SJCRH30 (cell line): ENCODE results near the gene SLC2A8. TPM values are rescaled to one million over a fixed set of nuclear protein-coding genes. Genes with fewer than 3 reads are reported as not detected.
A peak's percentile ranks its signal among the peaks of the same experiment; 100 is the strongest.

Source experiments
- DNase-seq, 2 experiments: peaks; one replicate each; pipeline ENCODE4 v3.0.0-alpha.2; 2015 to 2020
- H3K27ac ChIP-seq: fragments of 250-450 bp; sonication (Bioruptor Pico); 2 replicates; pipeline ENCODE4 v1.5.1; 2020; ENCODE audit warnings: mild to moderate bottlenecking, moderate library complexity
- H3K27me3 ChIP-seq: fragments of 250-450 bp; sonication (Bioruptor Pico); 2 replicates; pipeline ENCODE4 v1.5.1; 2020; ENCODE audit warnings: mild to moderate bottlenecking, moderate library complexity
- H3K36me3 ChIP-seq: fragments of 250-450 bp; sonication (Bioruptor Pico); 2 replicates; pipeline ENCODE4 v1.5.1; 2020; ENCODE audit warnings: mild to moderate bottlenecking, moderate library complexity
- H3K4me1 ChIP-seq: fragments of 250-450 bp; sonication (Bioruptor Pico); 2 replicates; pipeline ENCODE4 v1.5.1; 2020; ENCODE audit warnings: mild to moderate bottlenecking, moderate library complexity
- H3K4me3 ChIP-seq: fragments of 250-450 bp; sonication (Bioruptor Pico); 2 replicates; pipeline ENCODE4 v1.5.1; 2020; ENCODE audit warnings: mild to moderate bottlenecking, moderate library complexity
- H3K9me3 ChIP-seq: fragments of 250-450 bp; sonication (Bioruptor Pico); replicated peaks from 2 replicates; pipeline ENCODE4 v1.5.1; 2020; ENCODE audit warnings: mild to moderate bottlenecking, moderate library complexity
- total RNA-seq: library from RNA; depleted of rRNA; stranded (reverse); fragments of >200 nt; shearing (Covaris generic); gene quantifications from 2 replicates; pipeline ENCODE4 v1.2.3, GENCODE V29; 2014

The SLC2A8 gene
- total RNA-seq, 1 experiment from 2014 or later = 16.7 TPM

GRCh38 chr9:127389381-127390247, 7.4 kb upstream of the SLC2A8 start:
- no peaks in the 10 kb centered on the region for H3K9me3 ChIP-seq
- H3K36me3 ChIP-seq = no peaks in the 10 kb centered on the region
- H3K4me3 ChIP-seq = no peak overlapping the region
- no peaks in the 10 kb centered on the region for H3K27me3 ChIP-seq
- no peak overlapping the region for H3K27ac ChIP-seq
- DNase-seq = no peak
- peaks cover 15% of the 10 kb centered on the region for H3K4me1 ChIP-seq

- H3K4me1 ChIP-seq = peaks cover 15% of the 10 kb centered on the region
- no peak overlapping the region for H3K27ac ChIP-seq
- no peaks in the 10 kb centered on the region for H3K36me3 ChIP-seq
- no peaks in the 10 kb centered on the region for H3K9me3 ChIP-seq
- no peak overlapping the region for H3K4me3 ChIP-seq
- no peaks in the 10 kb centered on the region for H3K27me3 ChIP-seq
- no peak for DNase-seq
These were observed 6.8 kb upstream of the SLC2A8 start for GRCh38 chr9:127390248-127390545.

DNA sequence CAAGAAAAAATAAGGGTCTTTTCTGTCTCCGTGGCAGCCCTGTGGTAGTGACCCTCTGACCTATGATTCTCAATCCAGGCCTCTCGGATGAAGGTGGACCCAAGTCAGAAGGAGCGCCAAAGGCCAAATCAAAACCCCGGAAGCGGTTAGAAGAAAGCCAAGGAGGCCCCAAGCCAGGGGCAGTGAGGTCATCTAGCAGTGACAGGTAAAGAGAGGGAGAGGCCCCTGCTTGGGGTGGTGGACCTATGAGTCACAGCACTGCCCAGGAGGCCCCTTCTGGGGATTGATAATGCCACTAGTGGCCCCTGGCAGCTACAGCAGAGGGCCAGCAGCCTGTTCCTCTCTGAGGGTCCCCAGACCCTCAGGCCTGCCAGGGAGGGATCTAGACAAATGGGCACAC, 6.4 kb upstream of the SLC2A8 start:
- Histone ChIP-seq H3K9me3 (no peaks in the 10 kb centered on the region), H3K27ac (no peak overlapping the region), H3K27me3 (no peaks in the 10 kb centered on the region), H3K4me1 (peaks cover 15% of the 10 kb centered on the region), H3K36me3 (no peaks in the 10 kb centered on the region), H3K4me3 (no peak overlapping the region)
- DNase-seq = no peak

GRCh38 chr9:127392166-127392565, 4.8 kb upstream of the SLC2A8 start:
- Histone ChIP-seq H3K4me3 (no peak overlapping the region), H3K27me3 (no peaks in the 10 kb centered on the region), H3K4me1 (peaks cover 20% of the 10 kb centered on the region), H3K27ac (no peak overlapping the region), H3K9me3 (no peaks in the 10 kb centered on the region), H3K36me3 (no peaks in the 10 kb centered on the region)
- DNase-seq = no peak

- Histone ChIP-seq H3K27ac (no peak overlapping the region), H3K27me3 (no peaks in the 10 kb centered on the region), H3K4me1 (peaks cover 17% of the 10 kb centered on the region), H3K9me3 (no peaks in the 10 kb centered on the region), H3K36me3 (no peaks in the 10 kb centered on the region), H3K4me3 (no peak overlapping the region)
- DNase-seq = no peak
These were observed 4.0 kb upstream of the SLC2A8 start for GRCh38 chr9:127392976-127393375.

- no peak overlapping the region for H3K4me3 ChIP-seq
- no peaks in the 10 kb centered on the region for H3K27me3 ChIP-seq
- H3K9me3 ChIP-seq = no peaks in the 10 kb centered on the region
- H3K4me1 ChIP-seq = peaks cover 20% of the 10 kb centered on the region
- no peak for DNase-seq
- no peaks in the 10 kb centered on the region for H3K36me3 ChIP-seq
- H3K27ac ChIP-seq = no peak overlapping the region
These were observed 3.3 kb upstream of the SLC2A8 start for GRCh38 chr9:127393645-127394044.

- H3K27ac ChIP-seq = no peak overlapping the region
- no peaks in the 10 kb centered on the region for H3K9me3 ChIP-seq
- no peak for DNase-seq
- H3K27me3 ChIP-seq = no peaks in the 10 kb centered on the region
- H3K4me1 ChIP-seq = peaks cover 13% of the 10 kb centered on the region
- H3K36me3 ChIP-seq = no peaks in the 10 kb centered on the region
- no peak overlapping the region for H3K4me3 ChIP-seq
These were observed 1.3 kb upstream of the SLC2A8 start for GRCh38 chr9:127395497-127396252.

DNA sequence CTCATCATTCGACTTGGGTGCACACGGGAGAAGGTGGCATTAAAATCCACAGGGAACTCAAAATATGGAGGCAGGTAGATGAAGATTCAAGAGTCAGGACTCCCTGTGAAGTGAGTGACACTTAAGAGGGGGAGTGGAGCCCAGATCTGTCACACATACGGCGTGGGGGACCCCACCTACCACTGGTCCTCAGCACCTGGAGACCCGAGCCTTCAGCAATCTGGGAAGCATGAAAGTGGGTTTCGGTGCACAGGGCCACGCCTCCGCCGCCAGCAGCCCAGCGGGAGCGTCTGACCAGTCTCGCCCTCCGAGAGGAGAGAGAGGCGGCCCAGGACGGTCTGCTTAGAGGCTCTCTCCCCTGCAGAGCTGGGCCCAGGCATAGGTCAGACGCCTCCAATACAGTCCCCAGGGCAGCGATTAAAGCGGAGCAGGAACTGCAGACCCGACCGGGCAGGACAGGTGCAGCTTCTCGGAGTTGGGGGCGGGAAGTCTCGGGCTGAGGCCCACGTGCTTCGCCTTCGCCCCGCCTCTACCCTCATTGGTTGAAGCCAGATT, 639 bp upstream of the SLC2A8 start:
- peaks cover 13% of the 10 kb centered on the region for H3K4me1 ChIP-seq
- H3K4me3 ChIP-seq = peak overlapping the region; percentile 52
- H3K9me3 ChIP-seq = no peaks in the 10 kb centered on the region
- H3K36me3 ChIP-seq = no peaks in the 10 kb centered on the region
- H3K27ac ChIP-seq = no peak overlapping the region
- H3K27me3 ChIP-seq = no peaks in the 10 kb centered on the region
- DNase-seq = no peak

DNA sequence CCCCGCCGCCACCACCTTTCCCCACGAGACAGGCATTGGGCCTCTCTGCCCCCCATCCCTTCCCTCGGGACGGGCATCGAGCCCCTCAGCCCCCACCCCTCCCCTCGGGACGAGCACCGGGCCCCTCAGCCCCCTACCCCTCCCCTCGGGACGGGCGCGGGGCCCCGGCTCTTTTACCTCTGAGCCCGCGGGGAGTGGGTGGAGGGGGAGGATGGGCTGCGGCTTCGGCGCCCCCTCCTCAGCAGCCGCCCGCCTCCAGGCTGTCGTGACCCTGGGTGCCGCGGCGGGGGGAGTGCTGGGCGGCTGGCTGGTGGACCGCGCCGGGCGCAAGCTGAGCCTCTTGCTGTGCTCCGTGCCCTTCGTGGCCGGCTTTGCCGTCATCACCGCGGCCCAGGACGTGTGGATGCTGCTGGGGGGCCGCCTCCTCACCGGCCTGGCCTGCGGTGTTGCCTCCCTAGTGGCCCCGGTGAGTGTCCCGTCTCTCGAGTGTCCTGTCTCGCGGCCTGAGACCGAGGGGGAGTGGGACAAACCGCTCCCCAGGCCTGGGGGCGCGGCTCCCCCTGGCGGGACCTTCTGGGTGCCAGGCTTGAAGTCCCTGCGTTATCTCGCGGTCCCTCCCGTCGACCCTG, 791 bp downstream of the SLC2A8 start:
- peak; percentile 68 to 80 for DNase-seq
- Histone ChIP-seq H3K4me1 (peaks cover 13% of the 10 kb centered on the region), H3K9me3 (no peaks in the 10 kb centered on the region), H3K27ac (peak overlapping the region; percentile 27; the same call in 1 of the 2 replicates), H3K27me3 (no peaks in the 10 kb centered on the region), H3K36me3 (no peaks in the 10 kb centered on the region), H3K4me3 (peak overlapping the region; percentile 81)

DNA sequence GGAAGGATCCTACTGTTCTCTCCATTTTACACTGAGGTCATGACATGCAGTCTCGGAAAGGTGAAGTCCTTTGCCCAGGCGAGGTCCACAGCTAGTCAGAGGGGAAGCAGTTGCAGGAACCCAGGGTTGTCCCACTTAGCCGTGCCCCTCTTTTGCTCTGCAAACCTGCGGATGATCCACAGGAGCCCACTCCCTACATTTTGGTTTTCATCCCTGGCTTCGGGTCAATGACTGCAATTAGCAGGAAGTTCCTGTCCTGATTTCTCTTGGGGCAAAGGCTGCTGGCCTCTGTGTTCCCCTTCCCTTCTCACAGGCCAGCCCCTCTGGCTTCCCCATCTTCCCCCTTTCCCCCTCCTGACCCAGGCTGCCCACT, 1.3 kb downstream of the SLC2A8 start:
- no peak for DNase-seq
- Histone ChIP-seq H3K9me3 (no peaks in the 10 kb centered on the region), H3K27me3 (no peaks in the 10 kb centered on the region), H3K4me1 (peaks cover 13% of the 10 kb centered on the region), H3K36me3 (no peaks in the 10 kb centered on the region), H3K27ac (no peak overlapping the region), H3K4me3 (peak overlapping the region; percentile 81)

DNA sequence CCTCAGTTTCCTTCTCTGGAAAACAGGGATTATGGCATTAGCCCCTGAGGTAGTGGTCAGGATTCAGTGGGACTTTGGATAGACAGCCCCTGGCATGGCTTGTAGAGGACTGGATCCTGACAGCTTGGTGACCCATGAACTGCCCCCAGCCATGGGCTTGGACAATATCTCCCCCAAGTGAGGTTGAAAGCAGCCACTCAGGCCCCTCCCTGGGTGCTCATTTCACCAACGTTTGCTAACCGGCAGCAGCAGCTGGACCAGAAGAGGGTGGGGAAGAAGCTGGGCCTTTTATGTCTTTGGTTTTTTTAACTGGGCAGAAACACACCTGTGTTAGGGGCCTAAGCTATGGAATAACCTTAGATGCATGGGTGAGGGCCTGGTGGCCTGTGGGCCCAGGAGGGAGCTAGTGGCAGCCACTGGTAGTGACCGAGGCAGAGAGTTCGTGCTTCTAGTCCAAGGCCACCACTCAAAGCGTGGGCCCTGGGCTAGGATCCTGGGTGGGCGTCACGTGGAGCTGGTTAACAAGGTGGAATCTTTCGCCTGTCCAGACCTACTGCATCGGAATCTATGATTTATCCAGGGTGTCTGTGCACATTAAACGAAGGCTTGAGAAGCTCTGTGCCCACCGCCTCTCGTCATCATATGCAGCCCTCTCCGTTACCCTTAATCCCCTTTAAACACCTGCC, 1.9 kb downstream of the SLC2A8 start:
- H3K36me3 ChIP-seq = no peaks in the 10 kb centered on the region
- H3K4me3 ChIP-seq = no peak overlapping the region
- DNase-seq = no peak
- H3K9me3 ChIP-seq = no peaks in the 10 kb centered on the region
- H3K27ac ChIP-seq = no peak overlapping the region
- H3K27me3 ChIP-seq = no peaks in the 10 kb centered on the region
- peaks cover 13% of the 10 kb centered on the region for H3K4me1 ChIP-seq

DNA sequence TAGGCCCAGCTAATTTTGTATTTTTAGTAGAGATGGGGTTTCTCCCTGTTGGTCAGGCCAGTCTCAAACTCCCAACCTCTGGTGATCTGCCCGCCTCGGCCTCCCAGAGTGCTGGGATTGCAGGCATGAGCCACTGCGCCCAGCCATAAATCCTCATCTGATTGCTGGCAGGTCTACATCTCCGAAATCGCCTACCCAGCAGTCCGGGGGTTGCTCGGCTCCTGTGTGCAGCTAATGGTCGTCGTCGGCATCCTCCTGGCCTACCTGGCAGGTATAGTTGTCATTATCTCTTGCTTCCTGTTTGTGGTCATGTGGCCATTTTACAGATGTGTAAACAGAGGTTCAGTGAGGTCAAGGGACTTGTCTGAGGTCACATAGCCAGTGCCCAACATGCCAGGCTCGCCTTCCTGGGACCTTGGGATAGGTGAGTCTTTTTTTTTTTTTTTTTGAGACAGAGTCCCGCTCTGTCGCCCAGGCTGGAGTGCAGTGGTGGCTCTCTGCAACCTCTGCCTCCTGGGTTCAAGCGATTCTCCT, 2.8 kb downstream of the SLC2A8 start:
- H3K36me3 ChIP-seq = no peaks in the 10 kb centered on the region
- H3K9me3 ChIP-seq = no peaks in the 10 kb centered on the region
- no peak overlapping the region for H3K27ac ChIP-seq
- H3K4me1 ChIP-seq = peaks cover 13% of the 10 kb centered on the region
- no peaks in the 10 kb centered on the region for H3K27me3 ChIP-seq
- no peak for DNase-seq
- no peak overlapping the region for H3K4me3 ChIP-seq

DNA sequence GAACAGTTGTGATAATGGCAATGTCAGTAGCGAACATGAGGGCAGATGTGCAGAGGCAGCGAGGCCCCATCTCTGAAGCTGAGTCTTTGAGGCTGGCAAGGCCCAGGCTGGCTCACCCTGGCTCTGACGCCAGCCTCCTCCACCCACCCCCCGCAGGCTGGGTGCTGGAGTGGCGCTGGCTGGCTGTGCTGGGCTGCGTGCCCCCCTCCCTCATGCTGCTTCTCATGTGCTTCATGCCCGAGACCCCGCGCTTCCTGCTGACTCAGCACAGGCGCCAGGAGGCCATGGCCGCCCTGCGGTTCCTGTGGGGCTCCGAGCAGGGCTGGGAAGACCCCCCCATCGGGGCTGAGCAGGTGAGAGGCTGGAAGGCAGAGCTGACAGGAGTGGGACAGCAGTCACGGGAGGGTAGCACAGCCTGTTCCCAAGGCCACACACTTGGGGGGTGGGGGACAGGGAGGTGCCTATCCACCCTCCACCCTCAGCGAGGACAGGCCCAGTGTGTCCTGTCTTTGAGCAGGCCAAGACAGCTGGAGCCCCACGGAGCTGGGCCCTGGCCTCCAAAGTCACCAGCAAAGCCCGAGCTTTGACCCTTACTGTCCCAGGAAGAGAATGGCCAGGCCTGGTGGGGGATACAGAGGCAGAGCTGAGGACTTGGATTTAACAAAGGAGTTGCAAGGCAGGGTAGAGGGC, 5.6 kb downstream of the SLC2A8 start:
- H3K4me1 ChIP-seq = peaks cover 7% of the 10 kb centered on the region
- H3K27me3 ChIP-seq = no peaks in the 10 kb centered on the region
- H3K4me3 ChIP-seq = no peak overlapping the region
- H3K36me3 ChIP-seq = no peaks in the 10 kb centered on the region
- no peak for DNase-seq
- no peaks in the 10 kb centered on the region for H3K9me3 ChIP-seq
- H3K27ac ChIP-seq = no peak overlapping the region
